HFF-Myc (cell line): Measurements from ENCODE around the gene FOSB.

Experiments
- DNase-seq: peaks from one replicate; pipeline ENCODE4 v3.0.0-alpha.2; 2011; ENCODE audit warnings: low read depth; ENCODE audit errors: extremely low read depth
- H3K4me3 ChIP-seq: replicated peaks from 2 replicates; pipeline ENCODE4 v1.5.1; 2011; ENCODE audit warnings: low read depth, mild to moderate bottlenecking, control low read depth, low read length
- CTCF ChIP-seq: IDR thresholded peaks from 2 replicates; pipeline ENCODE4 v1.5.1; 2012; ENCODE audit warnings: mild to moderate bottlenecking, low read depth, low read length, control low read depth; ENCODE audit errors: missing control alignments

Gene FOSB

GRCh38 chr19:45505996-45506245 lies 38.1 kb downstream of the FOSB start:
- H3K4me3 ChIP-seq, result peak overlapping the region; percentile 99
- no peak for DNase-seq
- no peak for TF ChIP-seq CTCF

- DNase-seq, result no peak
- peak overlapping the region; percentile 99 for H3K4me3 ChIP-seq
- TF ChIP-seq CTCF, result peak; percentile 48
These were observed 38.6 kb downstream of the FOSB start for GRCh38 chr19:45506246-45506988.

DNA sequence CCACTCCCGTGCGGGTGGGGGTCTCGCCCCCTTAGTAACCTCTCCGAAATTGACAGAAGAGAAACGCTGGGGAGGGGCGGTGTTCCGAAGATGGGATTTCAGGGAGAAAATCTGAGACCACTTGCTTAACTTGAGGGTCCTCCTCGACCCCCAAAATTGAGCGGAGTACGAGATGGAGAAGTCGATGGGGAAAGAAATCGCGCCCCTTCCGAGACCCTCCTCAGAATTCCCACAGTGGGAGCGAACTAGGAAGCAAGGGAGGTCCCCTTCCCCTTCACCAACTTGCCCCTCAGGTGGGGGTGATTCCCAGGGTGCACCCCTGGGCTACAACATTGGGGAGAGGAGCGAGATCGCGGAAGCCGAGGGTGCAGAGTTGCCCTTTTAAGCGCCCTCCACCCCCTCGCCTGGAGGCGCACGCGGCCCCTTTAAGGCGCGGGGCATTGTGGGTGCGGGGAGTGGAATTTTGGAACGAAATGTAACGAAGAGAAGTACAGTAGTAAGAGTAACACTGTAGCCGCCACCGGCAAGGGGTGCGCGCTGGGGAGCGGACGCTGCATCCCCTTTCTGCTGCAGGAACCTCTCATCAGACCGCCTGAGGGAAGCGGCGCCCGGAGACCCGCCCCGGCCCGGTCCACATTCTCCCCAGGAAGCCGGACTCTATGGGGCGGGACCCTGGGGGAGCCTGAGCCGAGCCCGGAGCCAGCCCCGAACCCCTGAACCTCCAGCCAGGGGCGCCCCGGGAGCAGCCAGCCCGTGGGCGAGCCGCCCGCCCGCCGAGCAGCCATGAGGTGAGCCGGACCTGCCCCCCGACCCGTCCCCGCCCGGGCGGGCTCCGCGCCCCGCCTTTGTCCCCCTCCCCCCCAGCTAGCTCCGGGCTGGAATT lies 39.4 kb downstream of the FOSB start, which contains the start of gene VASP:
Gene VASP, plus strand, starts transcription at position 491 of the 883 bp plus-strand sequence. Its CDS starts 293 bp downstream, at position 784.
- peak within 1 kb of the TSS; percentile 99 for H3K4me3 ChIP-seq
- TF ChIP-seq CTCF, result no peak
- no peak for DNase-seq

DNA sequence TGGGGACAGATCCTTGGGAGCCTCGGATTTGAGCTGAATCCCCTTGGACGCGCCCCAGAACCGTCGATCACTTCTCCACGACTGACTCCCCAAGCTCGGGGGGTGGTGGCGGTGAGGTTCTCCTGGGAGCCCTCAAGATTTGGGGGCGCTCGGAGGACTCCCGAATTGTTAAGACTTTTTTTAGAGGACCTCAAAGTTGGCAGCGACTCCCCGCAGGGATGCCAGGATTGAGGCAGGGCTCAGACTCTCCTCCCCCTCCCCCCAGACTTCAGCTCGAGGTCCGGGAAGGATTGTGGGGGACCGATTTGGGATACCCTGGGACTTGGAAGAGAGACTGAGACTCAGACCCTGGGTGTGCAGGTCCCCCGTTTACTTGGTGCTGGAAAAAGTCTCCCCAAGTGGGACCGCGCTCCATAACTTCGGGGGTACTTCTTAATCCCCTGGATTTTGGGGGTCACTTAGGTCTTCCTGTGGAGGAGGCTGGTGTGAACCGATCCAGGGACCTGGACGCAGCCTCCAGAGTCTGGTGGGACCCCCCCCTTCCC lies 40.1 kb downstream of the FOSB start:
- peak overlapping the region; percentile 99 for H3K4me3 ChIP-seq
- DNase-seq, result no peak
- no peak for TF ChIP-seq CTCF

DNA sequence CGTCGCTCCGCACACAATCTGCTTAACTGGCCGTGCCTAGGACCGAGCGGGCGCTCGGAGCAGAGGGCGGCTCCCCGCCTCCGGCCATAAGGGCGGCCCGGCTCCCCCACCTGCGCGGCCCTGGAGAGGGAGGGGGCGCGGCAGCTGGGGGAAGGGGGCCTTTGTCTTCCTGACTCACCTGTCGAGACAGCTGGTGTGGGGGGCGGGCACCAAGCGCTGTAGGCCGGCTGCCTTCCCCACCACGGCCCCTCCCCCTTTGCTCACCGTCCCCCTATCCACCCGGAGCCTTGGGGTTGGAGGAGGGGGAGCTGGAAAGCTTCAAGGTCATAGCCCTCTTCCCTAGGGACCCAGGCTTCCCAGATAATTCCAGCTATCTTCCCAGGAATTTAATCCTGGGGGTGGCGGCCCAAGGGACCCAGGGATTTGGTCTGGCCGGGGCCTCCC lies 40.6 kb downstream of the FOSB start:
- no peak for DNase-seq
- no peak for TF ChIP-seq CTCF
- peak overlapping the region; percentile 99 for H3K4me3 ChIP-seq

DNA sequence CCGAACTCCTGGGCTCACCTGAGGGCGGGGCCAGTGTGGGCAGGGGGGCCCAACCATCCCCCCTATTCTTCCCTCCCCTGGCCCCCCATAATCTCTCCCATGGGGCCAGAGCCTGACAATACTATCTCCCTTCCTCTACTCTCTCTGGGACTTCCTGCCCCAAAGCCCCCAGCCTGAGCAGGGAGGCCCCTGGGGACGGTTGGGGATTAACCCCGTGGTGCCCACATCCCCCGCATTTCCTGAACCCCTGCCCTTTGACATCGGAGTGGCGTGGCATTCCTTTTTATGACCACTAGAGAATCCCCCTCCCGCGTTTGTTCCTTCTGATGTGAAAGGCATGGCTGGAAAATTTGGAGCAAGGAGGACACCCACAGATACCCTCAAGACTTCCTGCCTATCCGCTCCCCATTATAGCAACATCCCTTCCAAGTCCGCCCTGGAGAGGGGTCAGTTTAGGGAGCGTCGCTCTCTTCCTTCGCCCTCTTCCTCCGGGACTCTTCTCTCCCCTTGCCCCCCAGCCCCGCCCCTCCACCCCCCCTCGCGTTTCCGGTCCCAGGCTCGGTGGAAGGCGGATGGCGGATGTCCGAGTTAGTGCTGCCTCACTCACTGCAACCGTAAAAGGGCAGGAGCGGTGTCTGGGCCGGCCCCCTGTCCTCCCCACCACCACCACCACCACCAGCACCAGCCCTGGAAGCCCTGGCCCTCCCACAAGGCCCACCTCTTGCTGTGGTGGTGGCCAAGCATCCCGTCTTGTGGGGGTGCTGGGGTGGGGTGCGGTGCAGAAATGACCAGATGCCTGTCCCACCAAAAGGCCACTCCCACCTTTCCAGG lies 41.3 kb downstream of the FOSB start:
- TF ChIP-seq CTCF, result no peak
- no peak for DNase-seq
- H3K4me3 ChIP-seq, result peak overlapping the region; percentile 99
